Psoas muscle (tissue), 8 donors: ENCODE measurements around the gene DXO. TPM values are rescaled to one million over a fixed set of nuclear protein-coding genes. Genes with fewer than 3 reads are reported as not detected.
"Not testable (repeated sequence)": the region's sequence is repeated elsewhere in the genome, so short reads cannot be mapped to it uniquely, and the experiment has no call there.

Source experiments
- ATAC-seq, 4 donors: fragments of 200-7000 bp; cut with Tn5 transposase; one replicate each; pipeline ENCODE4 v1.9.1; 2020; ENCODE audit warnings: moderate library complexity in 3 of 4, mild to moderate bottlenecking in 2 of 4
- DNase-seq, 2 donors: peaks; one replicate each; pipeline ENCODE4 v3.0.0-alpha.2; 2020
- H3K27ac ChIP-seq: fragments of 200-600 bp; one replicate; pipeline ENCODE4 v1.8.0; 2022
- H3K27me3 ChIP-seq, 3 donors: fragments of 200-600 bp in 1 of 3; one replicate each; pipeline versions ENCODE4 v1.6.1 to v1.8.0; 2013 to 2022; ENCODE audit warnings: low read length in 2 of 3, mild to moderate bottlenecking in 2 of 3, moderate library complexity in 1 of 3; ENCODE audit not compliant: insufficient read depth in 3 of 3
- H3K36me3 ChIP-seq, 2 donors: fragments of 200-600 bp in 1 of 2; one replicate each; pipeline versions ENCODE4 v1.6.1 to v1.8.0; 2013 to 2022; ENCODE audit warnings: low read depth in 1 of 2, mild to moderate bottlenecking in 1 of 2, moderate library complexity in 1 of 2; ENCODE audit not compliant: insufficient read depth in 1 of 2
- H3K4me1 ChIP-seq: fragments of 200-600 bp; one replicate; pipeline ENCODE4 v1.8.0; 2022
- H3K4me3 ChIP-seq: fragments of 200-600 bp; one replicate; pipeline ENCODE4 v1.8.0; 2022; ENCODE audit warnings: mild to moderate bottlenecking
- H3K9me3 ChIP-seq: fragments of 200-600 bp; one replicate; pipeline ENCODE4 v1.8.0; 2022
- CTCF ChIP-seq: fragments of 200-600 bp; IDR thresholded peaks from one replicate; pipeline ENCODE4 v1.8.0; 2022; ENCODE audit warnings: antibody characterized with exemption
- WGBS, 3 donors: extraction: QIAGEN DNeasy Blood & Tissue Kit; methylation state at CpG; one replicate each; pipeline versions ENCODE4 v1.1.6 to v1.1.7; 2013; 5-methylcytosine and 5-hydroxymethylcytosine counted together
- intact Hi-C, 2 donors: fragments of 100-400 bp; cut with DNase I; formaldehyde crosslinking; loops; one replicate each; pipeline versions ENCODE4 v1.11.0 to v1.14.2; 2022
- long read RNA-seq, 2 donors: library from polyadenylated mRNA; unstranded; transcript quantifications; one replicate each; pipeline ENCODE4 v2.0.0, GENCODE V29; 2021
- polyA plus RNA-seq, 3 donors: library from polyadenylated mRNA; stranded (reverse); fragments of 200-250 nt; gene quantifications; one replicate each; pipeline ENCODE4 v1.2.3, GENCODE V29; 2013
- total RNA-seq, 4 donors: library from RNA; stranded (reverse); fragmentation: NEBNext Ultra II Directional in 2 of 4; extraction: Animal tissue kit (Norgen Biotek cat#: 25700) in 2 of 4; gene quantifications; one replicate each; pipeline versions ENCODE4 v1.2.1 to v1.2.4, GENCODE V29; 2021 to 2023
- donor health status: healthy with polysubstance abuse.
- donor health status: DM: no; HTN: no; CAD: no; lungs with moderate emphysema.
- donor health status: Bipolar disorder and iron deficiency.
- donor health status: healthy.
- donor health status: DM: yes; HTN: yes; CAD: no.
- donor health status: DM: no; HTN: no; CAD: no.
- donor health status: DM: no; HTN: no; CAD: no.
- donor health status: DM: yes; HTN: yes; CAD: no.

DXO gene
- total RNA-seq (10 to 100 TPM in 2 of 4 donors, 1 to 10 TPM in 2; 7.4 to 12.9 (median 9.9) TPM), polyA plus RNA-seq (10 to 100 TPM in 1 of 3 donors, 1 to 10 TPM in 2; 8.0 to 20.6 (median 9.2) TPM)
- long read RNA-seq, donor 1, partial matches to known transcripts, result 2 of 6 reads
- long read RNA-seq, donor 1, other reads (novel, unspliced or antisense), result 1 of 6 reads
- long read RNA-seq, donor 2, partial matches to known transcripts, result 2 of 17 reads
- long read RNA-seq, donor 2, other reads (novel, unspliced or antisense), result 10 of 17 reads

DNA sequence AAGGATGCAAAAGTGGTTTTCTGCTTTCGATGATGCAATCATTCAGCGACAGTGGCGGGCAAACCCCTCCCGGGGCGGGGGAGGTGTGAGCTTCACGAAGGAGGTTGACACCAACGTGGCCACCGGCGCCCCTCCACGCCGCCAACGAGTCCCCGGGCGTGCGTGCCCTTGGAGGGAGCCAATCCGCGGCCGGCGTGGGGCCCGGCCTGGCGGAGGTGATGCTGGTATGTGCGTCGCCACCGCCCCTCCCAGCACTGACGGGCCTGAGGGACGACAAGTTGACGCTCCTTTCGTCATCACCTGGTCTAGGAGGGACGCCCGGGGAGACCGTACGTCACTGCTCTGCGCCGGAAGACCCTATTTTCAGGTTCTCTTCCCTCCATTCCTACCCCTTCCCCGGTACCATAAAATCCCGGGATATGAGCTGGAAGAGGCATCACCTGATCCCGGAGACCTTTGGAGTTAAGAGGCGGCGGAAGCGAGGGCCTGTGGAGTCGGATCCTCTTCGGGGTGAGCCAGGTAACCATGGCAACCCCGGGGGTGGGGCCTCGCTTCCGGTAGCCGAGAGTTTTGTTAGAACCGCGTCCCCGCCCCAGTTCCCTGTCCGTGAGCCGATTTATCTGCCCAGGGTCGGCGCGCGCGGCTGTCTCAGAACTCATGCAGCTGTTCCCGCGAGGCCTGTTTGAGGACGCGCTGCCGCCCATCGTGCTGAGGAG is at the start of gene DXO:
Gene DXO, minus strand, starts transcription at position 146 of the 716 bp plus-strand sequence. CDS start 463 bp downstream, outside the sequence.
- H3K36me3 ChIP-seq, result peaks cover 0 to 40% of the 10 kb centered on the region in 2 donors

GRCh38 chr6:32014547-32014946 is 42.6 kb upstream of the DXO start, which contains the start of gene C4B:
Gene C4B, plus strand, starts transcription at chr6:32014795. Its CDS starts 51 bp downstream, at chr6:32014846.
- H3K9me3 ChIP-seq, H3K27me3 ChIP-seq, DNase-seq, H3K4me3 ChIP-seq, H3K27ac ChIP-seq, H3K36me3 ChIP-seq, H3K4me1 ChIP-seq, intact Hi-C loops: not testable (repeated sequence)
- WGBS, 3 donors, result no CpG with 5 or more reads among the region's 6 CpGs
- peak in 3 of 4 donors; percentile 25 to 55 (median 32) for ATAC-seq

More for the DNA sequence above, at the start of gene DXO:
- H3K27me3 ChIP-seq, result no peaks in the 10 kb centered on the region
- H3K27ac ChIP-seq, result peak within 1 kb of the TSS; percentile 96
- WGBS, 3 donors, result 0% methylated on average over 60 to 62 of the region's 62 CpGs
- no peaks in the 10 kb centered on the region for H3K9me3 ChIP-seq
- ATAC-seq (peak; percentile 95 to 96 (median 96)), DNase-seq (peak; percentile 96 to 97)
- no peak for TF ChIP-seq CTCF
- peaks cover 19% of the 10 kb centered on the region for H3K4me1 ChIP-seq
- intact Hi-C loops, result no loop called here
- peak within 1 kb of the TSS; percentile 95 for H3K4me3 ChIP-seq

DNA sequence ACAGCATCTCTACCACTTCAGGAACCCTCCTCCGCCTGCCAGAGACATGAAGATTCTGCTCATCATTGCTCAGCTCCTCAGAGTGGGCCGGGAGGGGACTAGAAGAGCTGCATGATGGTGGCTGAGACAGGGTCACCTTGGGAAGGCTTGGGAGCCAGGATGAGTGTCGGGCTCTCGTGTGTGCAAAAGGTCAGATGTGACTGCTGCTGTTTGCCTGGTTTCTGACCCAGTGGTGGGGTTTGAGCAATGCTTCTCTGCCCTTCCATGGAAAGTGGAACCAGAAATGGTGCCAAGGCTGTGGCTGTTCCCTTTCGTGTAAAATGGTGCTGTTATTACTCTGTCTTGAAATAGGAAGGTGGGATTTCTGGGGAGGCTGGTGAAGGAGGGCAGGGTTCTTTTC is 41.8 kb upstream of the DXO start:
- H3K27ac ChIP-seq, H3K4me3 ChIP-seq, H3K9me3 ChIP-seq, H3K36me3 ChIP-seq, intact Hi-C loops, H3K4me1 ChIP-seq, ATAC-seq, H3K27me3 ChIP-seq, DNase-seq: not testable (repeated sequence)
- WGBS, 3 donors, result no CpG with 5 or more reads among the region's 5 CpGs

DNA sequence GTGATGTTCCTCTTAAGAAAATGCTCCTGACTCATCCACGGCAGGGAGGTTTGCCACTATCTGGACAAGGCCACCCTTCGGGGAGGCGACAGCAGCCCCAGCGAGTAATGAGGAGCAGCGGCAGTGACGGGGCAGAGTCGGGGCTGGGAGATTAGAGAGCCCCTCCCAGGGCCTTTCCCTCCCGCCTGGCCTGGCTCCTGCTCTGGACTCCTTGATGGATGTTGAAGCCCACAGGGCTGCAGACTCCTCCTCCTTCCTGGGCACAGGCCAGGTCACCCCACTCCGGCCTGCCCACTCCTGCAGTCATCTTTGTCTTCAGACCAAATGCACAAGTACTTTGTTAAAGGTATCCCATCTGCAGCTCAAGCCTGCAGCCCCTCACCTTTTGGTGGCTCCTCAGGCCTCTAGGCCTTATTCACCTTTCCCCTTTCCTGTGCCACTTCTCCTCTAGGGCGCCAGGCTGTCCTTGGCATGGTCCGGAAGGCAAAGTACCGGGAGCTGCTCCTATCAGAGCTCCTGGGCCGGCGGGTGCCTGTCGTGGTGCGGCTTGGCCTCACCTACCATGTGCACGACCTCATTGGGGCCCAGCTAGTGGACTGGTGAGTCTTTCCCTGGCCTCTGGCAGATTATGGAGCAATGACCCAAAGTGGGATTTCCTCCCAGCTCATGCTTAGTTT is 41.1 kb upstream of the DXO start:
- H3K27me3 ChIP-seq, ATAC-seq, H3K4me3 ChIP-seq, H3K27ac ChIP-seq, intact Hi-C loops, H3K9me3 ChIP-seq, H3K4me1 ChIP-seq, H3K36me3 ChIP-seq: not testable (repeated sequence)
- DNase-seq, result peak; percentile 47 to 49
- WGBS, 3 donors, result 82 to 85% (median 82%) methylated on average over 13 to 16 of the region's 17 CpGs

DNA sequence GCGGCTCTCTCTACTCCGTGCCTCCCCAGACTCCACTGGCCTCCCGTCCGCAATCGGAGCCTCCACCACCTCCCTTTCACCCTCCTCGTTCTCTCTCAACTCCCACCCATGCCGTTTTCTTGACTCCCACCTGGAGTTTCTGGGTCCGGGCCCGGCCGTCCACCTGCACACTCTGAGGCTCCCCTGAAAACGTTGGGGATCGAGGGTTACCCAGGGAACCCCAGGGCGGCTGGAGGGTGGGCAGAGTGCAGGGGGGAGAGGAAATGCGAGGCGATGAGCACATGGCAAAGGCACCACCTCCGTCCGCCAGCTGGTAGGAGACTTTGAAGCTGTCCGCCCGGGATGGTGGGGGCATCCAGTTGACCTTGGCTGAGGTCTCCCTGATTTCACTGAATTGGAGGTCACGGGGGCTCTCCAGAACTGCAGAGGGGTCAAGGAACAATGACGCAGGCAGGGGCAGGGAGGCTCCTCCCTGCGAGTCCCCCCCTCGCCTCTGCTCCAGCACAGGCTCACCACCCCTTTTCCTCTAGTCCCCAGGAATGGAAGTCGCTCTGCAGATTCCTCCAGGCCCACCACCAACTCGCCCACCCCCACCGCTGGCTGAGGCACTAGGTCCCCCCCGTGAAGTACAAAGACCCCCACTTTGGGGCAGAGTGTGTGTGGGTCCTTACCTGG is 39.1 kb upstream of the DXO start:
- H3K4me1 ChIP-seq, H3K9me3 ChIP-seq, H3K27ac ChIP-seq, H3K4me3 ChIP-seq, H3K27me3 ChIP-seq, H3K36me3 ChIP-seq, intact Hi-C loops, ATAC-seq: not testable (repeated sequence)
- WGBS, 3 donors, result 70 to 76% (median 74%) methylated on average over 13 to 18 of the region's 27 CpGs
- peak; percentile 17 to 23 for DNase-seq

GRCh38 chr6:32009537-32009936 is 37.6 kb upstream of the DXO start:
- H3K27me3 ChIP-seq, H3K27ac ChIP-seq, H3K4me1 ChIP-seq, ATAC-seq, intact Hi-C loops, H3K9me3 ChIP-seq, H3K36me3 ChIP-seq, H3K4me3 ChIP-seq: not testable (repeated sequence)
- WGBS, 3 donors, result 71 to 88% (median 75%) methylated on average over 1 to 11 of the region's 12 CpGs
- peak in 1 of 2 donors; percentile 3 for DNase-seq

GRCh38 chr6:32008616-32009015 is 36.7 kb upstream of the DXO start:
- ATAC-seq, intact Hi-C loops, H3K27ac ChIP-seq, DNase-seq, H3K36me3 ChIP-seq, H3K4me1 ChIP-seq, H3K27me3 ChIP-seq, H3K4me3 ChIP-seq, H3K9me3 ChIP-seq: not testable (repeated sequence)
- WGBS, 3 donors, result 10 to 37% (median 16%) methylated on average over 6 to 7 of the region's 12 CpGs

DNA sequence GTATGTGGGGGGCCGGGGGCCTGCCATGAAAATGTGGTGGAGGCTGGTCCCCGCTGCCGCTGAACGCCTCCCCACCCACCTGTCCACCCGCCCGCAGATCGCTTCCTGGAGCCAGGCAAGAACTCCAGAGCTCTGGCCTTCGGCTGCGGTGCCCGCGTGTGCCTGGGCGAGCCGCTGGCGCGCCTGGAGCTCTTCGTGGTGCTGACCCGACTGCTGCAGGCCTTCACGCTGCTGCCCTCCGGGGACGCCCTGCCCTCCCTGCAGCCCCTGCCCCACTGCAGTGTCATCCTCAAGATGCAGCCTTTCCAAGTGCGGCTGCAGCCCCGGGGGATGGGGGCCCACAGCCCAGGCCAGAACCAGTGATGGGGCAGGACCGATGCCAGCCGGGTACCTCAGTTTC is 36.1 kb upstream of the DXO start:
- WGBS, 3 donors, result no CpG with 5 or more reads among the region's 24 CpGs
- H3K36me3 ChIP-seq, H3K9me3 ChIP-seq, H3K27ac ChIP-seq, H3K27me3 ChIP-seq, H3K4me1 ChIP-seq, DNase-seq, ATAC-seq, intact Hi-C loops, H3K4me3 ChIP-seq: not testable (repeated sequence)

GRCh38 chr6:32007086-32007485 is 35.1 kb upstream of the DXO start:
- intact Hi-C loops, H3K4me3 ChIP-seq, H3K27me3 ChIP-seq, H3K4me1 ChIP-seq, H3K36me3 ChIP-seq, H3K9me3 ChIP-seq, H3K27ac ChIP-seq: not testable (repeated sequence)
- DNase-seq, result peak in 1 of 2 donors; percentile 24
- ATAC-seq, result peak in 1 of 4 donors; percentile 29
- WGBS, 3 donors, result 68 to 72% (median 70%) methylated on average over 7 to 12 of the region's 12 CpGs
